Nephron progenitor cell (in vitro differentiated cells): ENCODE results near the gene WSCD2.

Source experiments
- DNase-seq: peaks from one replicate; pipeline ENCODE4 v3.0.0; 2021
- H3K27ac Mint-ChIP-seq: 2 replicates; pipeline ENCODE4 v1.8.0; 2021; ENCODE audit warnings: mild to moderate bottlenecking, moderate library complexity, mixed read lengths
- H3K27me3 Mint-ChIP-seq: 2 replicates; pipeline ENCODE4 v1.8.0; 2021; ENCODE audit warnings: mild to moderate bottlenecking, low read depth, mixed read lengths; ENCODE audit not compliant: poor library complexity
- H3K36me3 Mint-ChIP-seq: 2 replicates; pipeline ENCODE4 v1.8.0; 2021; ENCODE audit warnings: low read depth, mixed read lengths
- H3K4me1 Mint-ChIP-seq: 2 replicates; pipeline ENCODE4 v1.8.0; 2021; ENCODE audit warnings: mixed read lengths
- H3K4me3 Mint-ChIP-seq: 2 replicates; pipeline ENCODE4 v1.8.0; 2021; ENCODE audit warnings: mild to moderate bottlenecking, moderate library complexity, mixed read lengths
- H3K9me3 Mint-ChIP-seq: 2 replicates; pipeline ENCODE4 v1.8.0; 2021; ENCODE audit warnings: mild to moderate bottlenecking, moderate library complexity, mixed read lengths
- CTCF ChIP-seq: fragments of 200-600 bp; sonication (generic); IDR thresholded peaks from 2 replicates; pipeline ENCODE4 v1.5.0; 2021; ENCODE audit warnings: antibody characterized with exemption

Gene WSCD2

GRCh38 chr12:108198043-108198442 is 69.0 kb downstream of the WSCD2 start:
- peaks cover 2% of the 10 kb centered on the region for H3K27me3 Mint-ChIP-seq
- no peak overlapping the region for H3K27ac Mint-ChIP-seq
- no peak for TF ChIP-seq CTCF
- DNase-seq = no peak
- no peaks in the 10 kb centered on the region for H3K9me3 Mint-ChIP-seq
- no peaks in the 10 kb centered on the region for H3K36me3 Mint-ChIP-seq
- H3K4me1 Mint-ChIP-seq = no peaks in the 10 kb centered on the region
- no peak overlapping the region for H3K4me3 Mint-ChIP-seq

- H3K4me3 Mint-ChIP-seq = no peak overlapping the region
- no peaks in the 10 kb centered on the region for H3K9me3 Mint-ChIP-seq
- no peaks in the 10 kb centered on the region for H3K36me3 Mint-ChIP-seq
- no peak overlapping the region for H3K27ac Mint-ChIP-seq
- TF ChIP-seq CTCF = no peak
- peaks cover 3% of the 10 kb centered on the region for H3K27me3 Mint-ChIP-seq
- DNase-seq = no peak
- H3K4me1 Mint-ChIP-seq = no peaks in the 10 kb centered on the region
Measured at GRCh38 chr12:108199106-108199505, 70.0 kb downstream of the WSCD2 start.

GRCh38 chr12:108201808-108202207 is 72.7 kb downstream of the WSCD2 start:
- TF ChIP-seq CTCF = no peak
- Mint-ChIP-seq H3K4me3 (no peak overlapping the region), H3K27ac (peak overlapping the region; percentile 77), H3K4me1 (no peaks in the 10 kb centered on the region), H3K27me3 (peaks cover 8% of the 10 kb centered on the region), H3K36me3 (no peaks in the 10 kb centered on the region), H3K9me3 (no peaks in the 10 kb centered on the region)
- no peak for DNase-seq

GRCh38 chr12:108204117-108204987 is 75.3 kb downstream of the WSCD2 start:
- no peaks in the 10 kb centered on the region for H3K36me3 Mint-ChIP-seq
- H3K4me1 Mint-ChIP-seq = no peaks in the 10 kb centered on the region
- no peak overlapping the region for H3K4me3 Mint-ChIP-seq
- DNase-seq = no peak
- no peaks in the 10 kb centered on the region for H3K9me3 Mint-ChIP-seq
- peaks cover 14% of the 10 kb centered on the region for H3K27me3 Mint-ChIP-seq
- H3K27ac Mint-ChIP-seq = no peak overlapping the region
- TF ChIP-seq CTCF = no peak

DNA sequence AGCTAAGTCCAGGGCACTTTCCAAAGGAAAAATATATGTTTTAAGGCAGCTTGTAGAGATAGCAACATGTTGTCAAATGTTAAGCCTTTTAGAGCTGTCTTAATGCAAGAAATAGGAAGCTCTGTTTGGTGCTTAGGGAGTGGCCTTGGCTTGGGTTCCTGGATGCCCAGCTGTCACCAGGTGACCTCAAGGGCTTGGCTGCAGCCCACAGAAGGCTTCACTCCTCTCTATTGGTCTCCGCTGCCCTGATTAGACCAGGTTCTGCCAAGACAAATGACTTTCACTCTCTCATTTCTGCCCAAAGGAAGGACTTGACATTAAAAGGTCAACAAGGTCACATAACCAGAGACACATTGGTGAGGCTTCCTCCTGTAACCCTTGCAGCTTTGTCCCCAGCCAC is 76.8 kb downstream of the WSCD2 start:
- H3K4me1 Mint-ChIP-seq = no peaks in the 10 kb centered on the region
- H3K27ac Mint-ChIP-seq = no peak overlapping the region
- no peak for TF ChIP-seq CTCF
- no peaks in the 10 kb centered on the region for H3K36me3 Mint-ChIP-seq
- DNase-seq = no peak
- H3K9me3 Mint-ChIP-seq = no peaks in the 10 kb centered on the region
- H3K4me3 Mint-ChIP-seq = no peak overlapping the region
- H3K27me3 Mint-ChIP-seq = peaks cover 19% of the 10 kb centered on the region
